Progenitor cell of endocrine pancreas (in vitro differentiated cells): Measurements from ENCODE around the gene ATG7. TPM values are rescaled to one million over a fixed set of nuclear protein-coding genes. Genes with fewer than 3 reads are reported as not detected.

ENCODE experiments used
- DNase-seq: peaks from one replicate; pipeline ENCODE4 v3.0.0; 2021; ENCODE audit warnings: low spot score; ENCODE audit not compliant: unreplicated experiment
- H3K27ac Mint-ChIP-seq: 2 replicates; pipeline ENCODE4 v1.8.0; 2021; ENCODE audit warnings: mild to moderate bottlenecking, moderate library complexity, mixed read lengths
- H3K27me3 Mint-ChIP-seq: 2 replicates; pipeline ENCODE4 v1.8.0; 2021; ENCODE audit warnings: mixed read lengths
- H3K36me3 Mint-ChIP-seq: 2 replicates; pipeline ENCODE4 v1.8.0; 2022; ENCODE audit warnings: mixed read lengths; ENCODE audit not compliant: insufficient read depth
- H3K4me1 Mint-ChIP-seq: 2 replicates; pipeline ENCODE4 v1.8.0; 2021; ENCODE audit warnings: low read depth, mixed read lengths
- H3K4me3 Mint-ChIP-seq: 2 replicates; pipeline ENCODE4 v1.8.0; 2021; ENCODE audit warnings: low read depth, mild to moderate bottlenecking, moderate library complexity, mixed read lengths
- H3K9me3 Mint-ChIP-seq: 2 replicates; pipeline ENCODE4 v1.8.0; 2021; ENCODE audit warnings: low read depth, mixed read lengths
- total RNA-seq: library from RNA; stranded (reverse); gene quantifications from 2 replicates; pipeline ENCODE4 v1.2.1, GENCODE V29; 2021
- TF ChIP-seq, protein P1 (sequence below): fragments of 200-600 bp; sonication (generic); IDR thresholded peaks from one replicate; pipeline ENCODE4 v1.5.0; 2021; ENCODE audit warnings: antibody characterized with exemption, mild to moderate bottlenecking; ENCODE audit not compliant: unreplicated experiment

ATG7 gene
- total RNA-seq, 1 donor from 2014 or later, result 29.1 TPM

DNA sequence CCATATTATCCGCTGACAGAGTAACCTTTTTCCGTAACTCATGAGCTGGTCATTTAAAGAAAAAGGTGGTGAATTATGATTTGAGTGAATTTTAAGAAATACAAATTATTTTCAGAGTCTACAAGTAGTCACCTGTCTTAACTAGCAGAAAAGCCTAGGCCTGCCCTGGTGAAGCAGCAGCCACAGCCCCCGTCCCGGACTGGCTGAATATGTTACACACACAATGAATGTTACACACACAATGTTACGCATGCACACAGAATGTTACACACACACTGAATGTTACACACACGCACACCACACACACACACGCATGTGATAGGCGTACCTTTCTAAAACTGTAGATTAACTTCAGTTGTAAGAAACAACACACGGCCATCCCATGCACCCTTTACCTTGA lies 293.7 kb downstream of the ATG7 start:
- TF ChIP-seq, protein P1, sequence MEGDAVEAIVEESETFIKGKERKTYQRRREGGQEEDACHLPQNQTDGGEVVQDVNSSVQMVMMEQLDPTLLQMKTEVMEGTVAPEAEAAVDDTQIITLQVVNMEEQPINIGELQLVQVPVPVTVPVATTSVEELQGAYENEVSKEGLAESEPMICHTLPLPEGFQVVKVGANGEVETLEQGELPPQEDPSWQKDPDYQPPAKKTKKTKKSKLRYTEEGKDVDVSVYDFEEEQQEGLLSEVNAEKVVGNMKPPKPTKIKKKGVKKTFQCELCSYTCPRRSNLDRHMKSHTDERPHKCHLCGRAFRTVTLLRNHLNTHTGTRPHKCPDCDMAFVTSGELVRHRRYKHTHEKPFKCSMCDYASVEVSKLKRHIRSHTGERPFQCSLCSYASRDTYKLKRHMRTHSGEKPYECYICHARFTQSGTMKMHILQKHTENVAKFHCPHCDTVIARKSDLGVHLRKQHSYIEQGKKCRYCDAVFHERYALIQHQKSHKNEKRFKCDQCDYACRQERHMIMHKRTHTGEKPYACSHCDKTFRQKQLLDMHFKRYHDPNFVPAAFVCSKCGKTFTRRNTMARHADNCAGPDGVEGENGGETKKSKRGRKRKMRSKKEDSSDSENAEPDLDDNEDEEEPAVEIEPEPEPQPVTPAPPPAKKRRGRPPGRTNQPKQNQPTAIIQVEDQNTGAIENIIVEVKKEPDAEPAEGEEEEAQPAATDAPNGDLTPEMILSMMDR, result no peak
- Mint-ChIP-seq H3K9me3 (no peaks in the 10 kb centered on the region), H3K4me3 (no peak overlapping the region), H3K27me3 (no peaks in the 10 kb centered on the region), H3K36me3 (peaks cover 14% of the 10 kb centered on the region), H3K27ac (no peak overlapping the region), H3K4me1 (peaks cover 3% of the 10 kb centered on the region)
- DNase-seq, result no peak

DNA sequence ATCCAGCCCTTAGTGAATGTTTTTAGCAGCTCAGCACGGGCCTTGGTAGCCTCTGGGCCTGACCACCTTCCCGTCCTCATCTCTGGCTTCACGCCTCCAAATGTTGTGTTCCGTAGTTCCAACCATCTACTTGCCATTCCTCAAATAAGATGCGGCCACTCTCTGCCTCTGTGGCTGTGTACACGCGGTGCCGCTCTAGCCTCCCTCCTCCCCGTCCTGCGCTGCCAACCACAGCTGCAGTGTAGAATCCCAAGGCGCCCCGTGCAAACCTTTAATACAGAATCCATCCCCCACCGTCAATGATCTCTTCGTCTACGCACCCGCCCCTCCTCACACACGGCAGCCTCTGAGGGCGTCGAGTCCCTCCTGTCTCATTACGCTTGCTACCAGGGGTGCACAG lies 294.3 kb downstream of the ATG7 start:
- H3K27ac Mint-ChIP-seq, result peak overlapping the region; percentile 5

DNA sequence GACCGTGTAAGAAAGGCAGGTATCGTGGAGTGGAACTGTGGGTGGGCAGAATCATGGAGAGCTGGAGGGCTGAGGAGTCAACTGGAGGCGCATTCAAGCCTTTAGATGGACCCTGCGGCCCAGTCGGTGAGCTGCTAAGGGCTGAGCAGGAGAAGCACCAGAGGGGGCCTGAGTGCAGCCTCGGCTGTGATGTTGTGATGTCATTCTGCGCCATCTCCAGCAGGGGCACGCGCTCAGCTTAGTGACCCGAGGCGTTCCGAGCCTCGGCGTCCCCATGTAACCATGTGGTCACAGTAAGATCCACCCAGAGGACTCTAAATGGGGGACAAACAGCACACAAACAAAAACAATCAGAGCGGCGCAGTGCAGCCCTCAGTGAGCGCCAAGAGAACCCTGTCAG lies 294.7 kb downstream of the ATG7 start:
- DNase-seq, result no peak
- TF ChIP-seq, protein P1, result peak; percentile 25
- peaks cover 3% of the 10 kb centered on the region for H3K4me1 Mint-ChIP-seq
- peaks cover 14% of the 10 kb centered on the region for H3K36me3 Mint-ChIP-seq
- H3K27ac Mint-ChIP-seq, result peak overlapping the region; percentile 5
- no peaks in the 10 kb centered on the region for H3K9me3 Mint-ChIP-seq
- H3K4me3 Mint-ChIP-seq, result no peak overlapping the region
- no peaks in the 10 kb centered on the region for H3K27me3 Mint-ChIP-seq

More for the DNA sequence above, 294.3 kb downstream of the ATG7 start:
- TF ChIP-seq, protein P1, result no peak
- Mint-ChIP-seq H3K27me3 (no peaks in the 10 kb centered on the region), H3K9me3 (no peaks in the 10 kb centered on the region), H3K4me3 (no peak overlapping the region), H3K36me3 (peaks cover 14% of the 10 kb centered on the region), H3K4me1 (peaks cover 3% of the 10 kb centered on the region)
- DNase-seq, result no peak

- Mint-ChIP-seq H3K27me3 (no peaks in the 10 kb centered on the region), H3K27ac (peak overlapping the region; percentile 62), H3K4me1 (peaks cover 3% of the 10 kb centered on the region)
Observed at GRCh38 chr3:11567516-11568467, 295.6 kb downstream of the ATG7 start.

DNA sequence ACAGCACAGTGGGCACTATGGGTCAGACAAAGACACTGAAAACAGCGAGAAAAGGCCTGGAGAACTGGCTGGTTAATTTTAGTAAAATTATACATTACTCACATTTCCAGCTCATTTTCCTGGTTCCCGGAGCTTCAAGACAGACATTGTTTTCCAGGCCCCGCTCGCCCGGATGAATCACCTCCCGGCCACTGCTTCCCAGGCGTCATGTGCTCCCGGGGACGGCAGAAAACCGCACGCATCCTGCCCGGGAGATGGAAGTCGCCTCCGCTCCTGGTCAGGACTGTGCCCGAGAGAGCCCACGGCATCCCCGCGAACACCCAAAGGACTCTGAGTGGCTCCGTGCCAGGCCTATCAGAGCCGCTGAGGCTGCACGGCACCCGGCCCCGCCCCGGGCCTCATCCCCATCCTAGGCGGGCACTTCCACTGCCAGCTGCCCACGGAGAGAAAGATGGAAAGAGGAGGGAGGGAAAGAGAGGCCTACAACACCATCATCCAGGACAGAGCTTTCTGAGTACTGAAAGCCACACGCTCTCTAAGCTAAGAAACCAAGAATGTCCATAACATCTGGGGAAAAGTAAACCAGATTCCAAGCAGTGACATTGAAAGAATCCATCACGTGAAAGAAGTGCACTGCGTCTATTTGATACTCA lies 296.4 kb downstream of the ATG7 start:
- no peaks in the 10 kb centered on the region for H3K27me3 Mint-ChIP-seq
- no peak for DNase-seq
- no peaks in the 10 kb centered on the region for H3K9me3 Mint-ChIP-seq
- TF ChIP-seq, protein P1, result no peak
- no peak overlapping the region for H3K4me3 Mint-ChIP-seq
- peak overlapping the region; percentile 59 for H3K27ac Mint-ChIP-seq
- H3K36me3 Mint-ChIP-seq, result peaks cover 14% of the 10 kb centered on the region
- H3K4me1 Mint-ChIP-seq, result peaks cover 3% of the 10 kb centered on the region

More at GRCh38 chr3:11567516-11568467, 295.6 kb downstream of the ATG7 start:
- DNase-seq, result no peak
- Mint-ChIP-seq H3K4me3 (no peak overlapping the region), H3K36me3 (peaks cover 16% of the 10 kb centered on the region), H3K9me3 (no peaks in the 10 kb centered on the region)
- TF ChIP-seq, protein P1, result no peak
